Spleen (tissue), 7 donors: Measurements from ENCODE around the gene PACS1.

Experiments
- CTCF ChIP-seq, 11 experiments: fragments of 200-600 bp in 7 of 11; fragments of 450-650 bp in 4 of 11; sonication (generic) in 4 of 11; IDR thresholded peaks in 8 of 11; conservative IDR thresholded peaks in 3 of 11; 1 replicate in 7 of 11; 2 replicates in 4 of 11; pipeline versions ENCODE4 v1.4.0 to v1.8.0; 2016 to 2021; ENCODE audit warnings: antibody characterized with exemption in 11 of 11, inconsistent platforms in 4 of 11, mild to moderate bottlenecking in 1 of 11
- POLR2A ChIP-seq, 3 donors: fragments of 450-650 bp; IDR thresholded peaks; one replicate each; pipeline ENCODE4 v1.5.1; 2017; ENCODE audit warnings: antibody characterized with exemption in 3 of 3, mild to moderate bottlenecking in 1 of 3
- POLR2AphosphoS5 ChIP-seq, 3 donors: sonication (generic); formaldehyde crosslinking; IDR thresholded peaks; one replicate each; pipeline ENCODE4 v1.5.1; 2017; ENCODE audit warnings: antibody characterized with exemption in 3 of 3
- donor health status: DM: no; HTN: no; CAD: no; lungs with moderate emphysema.
- donor health status: DM: no; HTN: no; CAD: no.
- donor health status: DM: no; HTN: no; CAD: no.

- TF ChIP-seq CTCF (IDR thresholded peaks at IDR 0.05 in 8 of 11, conservative IDR thresholded peaks at IDR 0.05 in 3 of 11), result peak in 4 of 11 experiments; percentile 7 to 31 (median 15)
- TF ChIP-seq POLR2A (IDR thresholded peaks at IDR 0.05), result no peak
- no peak for TF ChIP-seq POLR2AphosphoS5 (IDR thresholded peaks at IDR 0.05)
Observed at GRCh38 chr11:66264914-66265313, 194.8 kb downstream of the PACS1 start.
